SK-N-SH (cell line): ENCODE data around the gene IL6ST. TPM values are rescaled to one million over a fixed set of nuclear protein-coding genes. Genes with fewer than 3 reads are reported as not detected.

Experiments
- CTCF ChIA-PET: fragments of 300-600, 350-600 bp; formaldehyde crosslinking; extraction: SDS; loops from one replicate; lab custom pipeline; 2021; lab: Yijun Ruan, JAX
- POLR2A ChIA-PET: fragments of 350-600 bp; sonication (Branson Sonifier 250); formaldehyde crosslinking; extraction: SDS; loops from one replicate; lab custom pipeline; 2020; ENCODE audit warnings: antibody characterized with exemption, inconsistent platforms; lab: Yijun Ruan, JAX
- DNase-seq: peaks from one replicate; pipeline ENCODE4 v3.0.0; 2012
- H2AFZ ChIP-seq: fragments of 200-600 bp; sonication (generic); 2 replicates; pipeline ENCODE4 v1.8.1; 2016; ENCODE audit warnings: antibody characterized with exemption, mild to moderate bottlenecking, low read depth
- H3F3A ChIP-seq: fragments of 200-600 bp; sonication (generic); replicated peaks from 2 replicates; pipeline ENCODE3; 2016; ENCODE audit warnings: antibody characterized with exemption, mild to moderate bottlenecking; ENCODE audit not compliant: insufficient read depth
- H3K27ac ChIP-seq, 2 experiments: fragments of 200-500 bp in 1 of 2; fragments of 200-600 bp in 1 of 2; sonication (Bioruptor generic) in 1 of 2; sonication (generic), shearing (Covaris generic) in 1 of 2; 2 replicates each; pipeline versions ENCODE4 v1.5.1 to v1.6.1; 2014 to 2016; ENCODE audit warnings: low read depth in 2 of 2, inconsistent platforms in 1 of 2, low read length in 1 of 2, mild to moderate bottlenecking in 1 of 2, mixed read lengths in 1 of 2
- H3K27me3 ChIP-seq: fragments of 200-600 bp; sonication (generic), shearing (Covaris generic); 2 replicates; pipeline ENCODE4 v1.6.1; 2016; ENCODE audit warnings: mixed run types; ENCODE audit not compliant: insufficient read depth
- H3K36me3 ChIP-seq, 2 experiments: fragments of 200-500 bp in 1 of 2; fragments of 200-600 bp in 1 of 2; sonication (Bioruptor generic) in 1 of 2; sonication (generic) in 1 of 2; replicated peaks in 1 of 2; 2 replicates each; pipeline versions ENCODE3 to v1.5.1; 2014 to 2016; ENCODE audit warnings: low read length in 1 of 2, mild to moderate bottlenecking in 1 of 2; ENCODE audit not compliant: insufficient read depth in 2 of 2, control insufficient read depth in 1 of 2
- H3K4me1 ChIP-seq, 2 experiments: fragments of 200-500 bp in 1 of 2; fragments of 200-600 bp in 1 of 2; sonication (Bioruptor generic) in 1 of 2; sonication (generic), shearing (Covaris generic) in 1 of 2; 2 replicates each; pipeline versions ENCODE4 v1.5.1 to v1.6.1; 2014 to 2016; ENCODE audit warnings: low read depth in 1 of 2, low read length in 1 of 2, mixed run types in 1 of 2; ENCODE audit not compliant: insufficient read depth in 2 of 2, control insufficient read depth in 1 of 2
- H3K4me2 ChIP-seq: fragments of 200-600 bp; sonication (generic), shearing (Covaris generic); 2 replicates; pipeline ENCODE4 v1.6.1; 2017; ENCODE audit warnings: mixed run types
- H3K4me3 ChIP-seq, 2 experiments: fragments of 200-500 bp in 1 of 2; fragments of 200-600 bp in 1 of 2; sonication (Bioruptor generic) in 1 of 2; sonication (generic), shearing (Covaris generic) in 1 of 2; 2 replicates each; pipeline versions ENCODE4 v1.5.1 to v1.8.1; 2014 to 2016; ENCODE audit warnings: low read depth in 2 of 2, inconsistent platforms in 1 of 2, low read length in 1 of 2, mild to moderate bottlenecking in 1 of 2, mixed read lengths in 1 of 2, moderate library complexity in 1 of 2
- H3K79me2 ChIP-seq: fragments of 200-600 bp; sonication (generic); 2 replicates; pipeline ENCODE4 v1.8.1; 2017; ENCODE audit warnings: mild to moderate bottlenecking; ENCODE audit not compliant: insufficient read depth
- H3K9ac ChIP-seq: fragments of 200-600 bp; sonication (generic); 2 replicates; pipeline ENCODE4 v1.6.1; 2017; ENCODE audit warnings: mixed run types
- H3K9me2 ChIP-seq: fragments of 200-600 bp; sonication (generic); 2 replicates; pipeline ENCODE4 v1.6.1; 2017; ENCODE audit warnings: mixed run types
- H3K9me3 ChIP-seq: fragments of 200-600 bp; sonication (generic); 2 replicates; pipeline ENCODE4 v1.6.1; 2017; ENCODE audit warnings: mixed run types, mild to moderate bottlenecking, moderate library complexity
- H4K20me1 ChIP-seq: fragments of 200-600 bp; sonication (generic); 2 replicates; pipeline ENCODE4 v1.6.1; 2017; ENCODE audit warnings: mild to moderate bottlenecking, mixed run types; ENCODE audit not compliant: insufficient read depth
- EP300 ChIP-seq, 2 experiments: IDR thresholded peaks; 2 replicates each; pipeline versions ENCODE4 v1.4.0 to v1.6.1; 2012; ENCODE audit warnings: borderline replicate concordance in 1 of 2, low read depth in 1 of 2, low read length in 1 of 2
- EZH2phosphoT487 ChIP-seq: fragments of 200-600 bp; sonication (generic); IDR thresholded peaks from 2 replicates; pipeline ENCODE4 v1.6.1; 2017; ENCODE audit warnings: low read depth, mixed run types, mild to moderate bottlenecking, antibody characterized with exemption, moderate library complexity, borderline replicate concordance
- FOSL2 ChIP-seq: IDR thresholded peaks from 2 replicates; pipeline ENCODE4 v1.4.0; 2012; ENCODE audit warnings: low read depth, mild to moderate bottlenecking, moderate library complexity, borderline replicate concordance
- FOXJ3 ChIP-seq: sonication (generic); formaldehyde crosslinking; IDR thresholded peaks from 2 replicates; pipeline ENCODE4 v1.5.1; 2020; ENCODE audit warnings: mild to moderate bottlenecking, missing genetic modification reagents
- FOXM1 ChIP-seq: IDR thresholded peaks from 2 replicates; pipeline ENCODE4 v1.4.0; 2012; ENCODE audit warnings: low read depth, mild to moderate bottlenecking
- GATA2 ChIP-seq: sonication (generic); formaldehyde crosslinking; IDR thresholded peaks from 2 replicates; pipeline ENCODE4 v1.5.0; 2020; ENCODE audit warnings: mild to moderate bottlenecking, missing genetic modification reagents
- MEF2A ChIP-seq: IDR thresholded peaks from 2 replicates; pipeline ENCODE4 v1.4.0; 2012; ENCODE audit warnings: low read depth, borderline replicate concordance
- MXI1 ChIP-seq: IDR thresholded peaks from 2 replicates; pipeline ENCODE4 v1.6.1; 2012; ENCODE audit warnings: mild to moderate bottlenecking, low read depth, low read length, improper control_type of control experiment
- RAD21 ChIP-seq: IDR thresholded peaks from 2 replicates; pipeline ENCODE4 v1.6.1; 2012; ENCODE audit warnings: mild to moderate bottlenecking, low read length
- REST ChIP-seq: IDR thresholded peaks from 2 replicates; pipeline ENCODE4 v1.6.1; 2012; ENCODE audit warnings: mild to moderate bottlenecking, low read depth, low read length, moderate library complexity
- RFX5 ChIP-seq: IDR thresholded peaks from 2 replicates; pipeline ENCODE4 v1.6.1; 2012; ENCODE audit warnings: mild to moderate bottlenecking, improper control_type of control experiment, low read length
- USF2 ChIP-seq: fragments of 150-350 bp; IDR thresholded peaks from 2 replicates; pipeline ENCODE4 v1.6.1; 2017; ENCODE audit warnings: antibody characterized with exemption, low read length, low read depth, borderline replicate concordance
- YY1 ChIP-seq: IDR thresholded peaks from 2 replicates; pipeline ENCODE4 v1.4.0; 2012; ENCODE audit warnings: low read depth, mild to moderate bottlenecking
- WGBS: methylation state at CpG from one replicate; pipeline ENCODE4 v1.1.6; 2017; ENCODE audit warnings: low lambda C conversion rate; 5-methylcytosine and 5-hydroxymethylcytosine counted together
- polyA plus RNA-seq, 3 experiments: library from polyadenylated mRNA; depleted of rRNA; stranded (reverse); fragments of >200 nt; gene quantifications; 2 replicates each; pipeline ENCODE4 v1.2.3, GENCODE V29; 2012

Gene IL6ST
- polyA plus RNA-seq, 1 of the 3 experiments (the other 2 are of a cell fraction), result 16.0 TPM

GRCh38 chr5:55925181-55925580 lies 69.6 kb downstream of the IL6ST start:
- Histone ChIP-seq H3K9me2 (no peaks in the 10 kb centered on the region), H3K4me3 (no peak overlapping the region), H2AFZ (no peak overlapping the region), H3K4me1 (no peaks in the 10 kb centered on the region; a peak in 1 of 4 replicates), H3K9ac (no peak overlapping the region), H3K27me3 (no peaks in the 10 kb centered on the region), H3K27ac (no peak overlapping the region), H3F3A (no peaks in the 10 kb centered on the region), H3K79me2 (no peaks in the 10 kb centered on the region), H3K9me3 (no peaks in the 10 kb centered on the region), H3K4me2 (no peak overlapping the region), H4K20me1 (no peaks in the 10 kb centered on the region), H3K36me3 (no peaks in the 10 kb centered on the region)
- WGBS, result 93% methylated on average over 3 of the region's 3 CpGs
- no peak for DNase-seq
- TF ChIP-seq MXI1 (no peak), FOXM1 (no peak), FOSL2 (no peak), REST (no peak), USF2 (no peak), RFX5 (no peak), RAD21 (no peak), MEF2A (no peak), FOXJ3 (CRISPR knock-in tag) (no peak), YY1 (no peak)
- ChIA-PET CTCF (interaction anchor here (1.1 to 1.4 kb wide), 2 partner anchors 11 to 15 kb away, joined by 4 to 5 read pairs; no protein-coding TSS in a partner anchor), POLR2A (no interaction called here)

- no peak for TF ChIP-seq RFX5
- no peak for TF ChIP-seq FOSL2
- no peak for TF ChIP-seq EP300 (IDR thresholded peaks at IDR 0.05; ENCODE audit: borderline replicate concordance in 1 of 2, low read depth in 1 of 2, low read length in 1 of 2)
- TF ChIP-seq GATA2 (CRISPR knock-in tag), result no peak
- no peak for TF ChIP-seq EZH2phosphoT487
- no peak overlapping the region for H3K4me3 ChIP-seq
- no peaks in the 10 kb centered on the region for H3K79me2 ChIP-seq
- H4K20me1 ChIP-seq, result no peaks in the 10 kb centered on the region
- POLR2A ChIA-PET, result no interaction called here
- H3K4me2 ChIP-seq, result no peak overlapping the region
- H3K9ac ChIP-seq, result no peak overlapping the region
- no peaks in the 10 kb centered on the region for H3K9me2 ChIP-seq
- H3K9me3 ChIP-seq, result no peaks in the 10 kb centered on the region
- no peaks in the 10 kb centered on the region for H3K27me3 ChIP-seq
- H2AFZ ChIP-seq, result no peak overlapping the region
- H3K4me1 ChIP-seq, result no peaks in the 10 kb centered on the region; a peak in 1 of 4 replicates
- 80% methylated on average over 11 of the region's 11 CpGs for WGBS
- CTCF ChIA-PET, result interaction anchor here (1.1 to 2.4 kb wide), 3 partner anchors 12 to 276 kb away, joined by 4 to 6 read pairs (median 5); no protein-coding TSS in a partner anchor
- H3F3A ChIP-seq, result no peaks in the 10 kb centered on the region
- H3K36me3 ChIP-seq, result no peaks in the 10 kb centered on the region
- H3K27ac ChIP-seq, result no peak overlapping the region
- no peak for DNase-seq
Measured at GRCh38 chr5:55924744-55925143, 70.0 kb downstream of the IL6ST start.
